A673 (cell line): ENCODE measurements around the gene LRRN1. TPM values are rescaled to one million over a fixed set of nuclear protein-coding genes. Genes with fewer than 3 reads are reported as not detected.

Experiments
- Bru-seq: library from RNA; stranded (reverse); fragments of 400-500 nt; gene quantifications from one replicate; lab custom pipeline; 2021; lab: Mats Ljungman, UMichigan
- BruChase-seq, 2 experiments: library from RNA; stranded (reverse); fragments of 400-500 nt; gene quantifications; one replicate each; lab custom pipeline; 2021; lab: Mats Ljungman, UMichigan
- BruUV-seq: library from RNA; stranded (reverse); fragments of 400-500 nt; replicated peaks from 2 replicates; lab custom pipeline; 2021; lab: Mats Ljungman, UMichigan
- CTCF ChIA-PET: fragments of 300-600 bp; sonication (Branson Sonifier 250); formaldehyde crosslinking; loops from one replicate; lab custom pipeline; 2022; ENCODE audit warnings: antibody characterized with exemption; lab: Charles Lee
- POLR2A ChIA-PET: fragments of 300-600 bp; sonication (Branson Sonifier 250); formaldehyde crosslinking; loops from one replicate; lab custom pipeline; 2022; ENCODE audit warnings: antibody characterized with exemption; ENCODE audit not compliant: low non-redundant PET; lab: Charles Lee
- DNase-seq: peaks from one replicate; pipeline ENCODE4 v3.0.0-alpha.2; 2015; ENCODE audit warnings: low spot score
- H3K27ac ChIP-seq: fragments of 200-600 bp; sonication (generic); 2 replicates; pipeline ENCODE4 v1.5.1; 2016; ENCODE audit warnings: mixed run types, low read depth, mild to moderate bottlenecking, mixed read lengths, antibody characterized with exemption, low read length; ENCODE audit not compliant: poor library complexity, severe bottlenecking
- H3K27me3 ChIP-seq: fragments of 200-600 bp; sonication (generic); replicated peaks from 2 replicates; pipeline ENCODE4 v1.6.1; 2017; ENCODE audit warnings: mixed run types, low read depth, mild to moderate bottlenecking, mixed read lengths, antibody characterized with exemption, low read length; ENCODE audit not compliant: insufficient read depth, poor library complexity
- H3K36me3 ChIP-seq: fragments of 200-600 bp; sonication (generic); 2 replicates; pipeline ENCODE4 v1.6.1; 2016; ENCODE audit warnings: mixed run types, mild to moderate bottlenecking, mixed read lengths, antibody characterized with exemption, low read length; ENCODE audit not compliant: insufficient read depth, poor library complexity, severe bottlenecking
- H3K4me1 ChIP-seq: fragments of 200-600 bp; sonication (generic); 2 replicates; pipeline ENCODE4 v1.6.1; 2017; ENCODE audit warnings: mixed run types, mild to moderate bottlenecking, mixed read lengths, antibody characterized with exemption, low read length; ENCODE audit not compliant: insufficient read depth, poor library complexity, severe bottlenecking
- H3K4me3 ChIP-seq: fragments of 200-600 bp; sonication (generic); 2 replicates; pipeline ENCODE4 v1.5.1; 2016; ENCODE audit warnings: low read depth, mixed run types, mild to moderate bottlenecking, mixed read lengths, low read length; ENCODE audit not compliant: poor library complexity, severe bottlenecking
- H3K9me3 ChIP-seq: fragments of 200-600 bp; sonication (generic); 2 replicates; pipeline ENCODE4 v1.6.1; 2016; ENCODE audit warnings: mixed run types, low read depth, mild to moderate bottlenecking, mixed read lengths, antibody characterized with exemption, low read length; ENCODE audit not compliant: poor library complexity, severe bottlenecking
- EZH2 ChIP-seq: fragments of 200-600 bp; sonication (generic); IDR thresholded peaks from 2 replicates; pipeline ENCODE4 v1.6.1; 2017; ENCODE audit warnings: borderline replicate concordance, low read depth, mild to moderate bottlenecking, mixed read lengths, antibody characterized with exemption, low read length; ENCODE audit not compliant: poor library complexity, severe bottlenecking
- intact Hi-C: fragments of 100-400 bp; cut with micrococcal nuclease; formaldehyde crosslinking; loops from one replicate; pipeline ENCODE4 v1.10.0; 2022; ENCODE audit not compliant: unreplicated experiment
- long read RNA-seq: library from polyadenylated mRNA; stranded (forward); transcript quantifications from one replicate; pipeline ENCODE4 v2.0.0, GENCODE V29; 2022
- total RNA-seq: library from RNA; stranded (reverse); gene quantifications from 2 replicates; pipeline ENCODE4 v1.2.3, GENCODE V29; 2021
- TF ChIP-seq, protein P1 (sequence below): fragments of 300-800, 200-600 bp; sonication (generic); conservative IDR thresholded peaks from 2 replicates; pipeline ENCODE4 v1.5.1; 2017; ENCODE audit warnings: low read depth, mild to moderate bottlenecking, antibody characterized with exemption, low read length, moderate library complexity, mixed read lengths

LRRN1 gene
- total RNA-seq (not detected in 2 replicates), Bru-seq, nascent RNA (not detected), BruChase-seq, experiment 1, labeled RNA remaining after a 2-hour chase (not detected), BruChase-seq, experiment 2, labeled RNA remaining after a 6-hour chase (not detected)
- long read RNA-seq, partial matches to known transcripts = 0 of 1 reads
- long read RNA-seq, other reads (novel, unspliced or antisense) = 1 of 1 reads

DNA sequence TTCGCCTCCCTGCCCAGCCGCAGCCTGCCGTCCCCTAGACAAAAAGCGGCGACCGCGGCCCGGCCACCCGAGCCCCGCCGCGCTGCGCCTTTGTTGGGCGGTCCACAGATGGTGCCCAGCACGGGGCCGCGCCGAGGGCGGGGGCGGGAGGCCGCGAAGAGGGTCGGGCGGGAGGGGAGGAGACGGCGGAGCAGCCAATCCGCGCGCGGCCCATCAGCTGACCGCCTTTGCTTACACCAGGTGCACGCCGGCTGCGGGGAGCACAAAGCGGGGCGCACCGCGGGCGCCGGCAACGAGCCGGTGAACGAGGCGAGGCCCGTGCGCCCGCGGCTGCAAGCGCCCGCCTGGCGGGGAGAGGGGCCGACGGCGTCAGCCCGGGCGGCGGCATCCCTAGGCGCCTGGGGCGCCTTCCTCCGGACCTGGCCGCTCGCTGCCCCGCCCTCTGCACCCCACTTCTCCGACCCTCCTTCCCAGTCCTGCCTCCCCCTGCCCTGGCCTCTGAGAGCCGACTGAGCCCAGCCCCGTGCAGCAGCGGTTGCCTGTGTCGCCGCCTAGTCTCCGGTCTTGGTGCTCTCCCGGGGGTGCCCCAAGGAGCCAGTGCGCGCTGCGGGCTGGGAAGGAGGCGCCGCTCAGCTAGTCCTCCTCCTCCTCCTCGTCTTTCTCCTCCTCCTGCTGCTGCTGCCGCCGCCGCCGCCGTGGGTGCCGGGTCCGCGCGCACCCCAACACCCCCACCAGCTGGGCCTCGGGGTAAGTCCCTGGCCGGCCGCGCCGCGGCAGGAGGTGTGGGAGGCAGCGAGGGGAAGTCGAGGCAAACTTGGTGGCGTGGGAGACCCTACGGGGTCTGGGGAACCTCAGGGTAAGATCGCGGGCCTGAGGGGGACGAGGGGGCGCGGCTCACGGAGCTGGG, at the start of gene LRRN1:
Gene LRRN1, plus strand, starts transcription at position 259 of the 907 bp plus-strand sequence. CDS start 45,211 bp downstream, outside the sequence.
- POLR2A ChIA-PET = no interaction called here
- no peak within 1 kb of the TSS for H3K27ac ChIP-seq
- no peak within 1 kb of the TSS for H3K4me3 ChIP-seq
- intact Hi-C loops = no loop called here
- no peaks in the 10 kb centered on the region for H3K9me3 ChIP-seq
- H3K27me3 ChIP-seq = peaks cover 69% of the 10 kb centered on the region
- TF ChIP-seq, protein P1, sequence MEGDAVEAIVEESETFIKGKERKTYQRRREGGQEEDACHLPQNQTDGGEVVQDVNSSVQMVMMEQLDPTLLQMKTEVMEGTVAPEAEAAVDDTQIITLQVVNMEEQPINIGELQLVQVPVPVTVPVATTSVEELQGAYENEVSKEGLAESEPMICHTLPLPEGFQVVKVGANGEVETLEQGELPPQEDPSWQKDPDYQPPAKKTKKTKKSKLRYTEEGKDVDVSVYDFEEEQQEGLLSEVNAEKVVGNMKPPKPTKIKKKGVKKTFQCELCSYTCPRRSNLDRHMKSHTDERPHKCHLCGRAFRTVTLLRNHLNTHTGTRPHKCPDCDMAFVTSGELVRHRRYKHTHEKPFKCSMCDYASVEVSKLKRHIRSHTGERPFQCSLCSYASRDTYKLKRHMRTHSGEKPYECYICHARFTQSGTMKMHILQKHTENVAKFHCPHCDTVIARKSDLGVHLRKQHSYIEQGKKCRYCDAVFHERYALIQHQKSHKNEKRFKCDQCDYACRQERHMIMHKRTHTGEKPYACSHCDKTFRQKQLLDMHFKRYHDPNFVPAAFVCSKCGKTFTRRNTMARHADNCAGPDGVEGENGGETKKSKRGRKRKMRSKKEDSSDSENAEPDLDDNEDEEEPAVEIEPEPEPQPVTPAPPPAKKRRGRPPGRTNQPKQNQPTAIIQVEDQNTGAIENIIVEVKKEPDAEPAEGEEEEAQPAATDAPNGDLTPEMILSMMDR = no peak
- TF ChIP-seq EZH2 = peak; percentile 52
- DNase-seq = no peak
- BruUV-seq = no TSS peak
- H3K36me3 ChIP-seq = no peaks in the 10 kb centered on the region
- CTCF ChIA-PET = no interaction called here
- H3K4me1 ChIP-seq = no peaks in the 10 kb centered on the region

DNA sequence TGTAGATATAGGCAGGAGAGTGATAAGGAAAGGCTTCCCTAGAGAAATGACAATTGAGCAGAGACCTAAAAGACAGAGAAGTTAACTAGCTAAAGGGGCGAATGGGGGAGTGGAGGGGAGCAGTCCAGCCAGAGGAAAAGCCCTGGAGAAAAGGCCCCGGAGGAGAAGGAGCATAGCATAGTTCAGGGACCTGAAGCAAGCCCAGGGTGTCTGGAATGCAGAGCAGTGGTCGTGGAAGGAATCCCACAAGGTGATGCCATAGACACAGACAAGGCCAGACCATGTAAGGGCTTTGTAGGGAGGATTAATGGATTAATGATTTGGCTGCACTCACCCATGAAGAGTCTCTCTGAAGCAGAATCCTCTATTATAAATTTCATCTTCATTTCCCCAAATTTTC, 45.8 kb upstream of the LRRN1 start:
- Histone ChIP-seq H3K9me3 (peaks cover 5% of the 10 kb centered on the region), H3K36me3 (no peaks in the 10 kb centered on the region), H3K27me3 (no peaks in the 10 kb centered on the region), H3K4me3 (no peak overlapping the region), H3K27ac (no peak overlapping the region), H3K4me1 (no peaks in the 10 kb centered on the region)
- TF ChIP-seq, protein P1 = no peak
- no peak for TF ChIP-seq EZH2
- intact Hi-C loops = no loop called here
- CTCF ChIA-PET = no interaction called here
- no TSS peak for BruUV-seq
- POLR2A ChIA-PET = no interaction called here
- DNase-seq = no peak

DNA sequence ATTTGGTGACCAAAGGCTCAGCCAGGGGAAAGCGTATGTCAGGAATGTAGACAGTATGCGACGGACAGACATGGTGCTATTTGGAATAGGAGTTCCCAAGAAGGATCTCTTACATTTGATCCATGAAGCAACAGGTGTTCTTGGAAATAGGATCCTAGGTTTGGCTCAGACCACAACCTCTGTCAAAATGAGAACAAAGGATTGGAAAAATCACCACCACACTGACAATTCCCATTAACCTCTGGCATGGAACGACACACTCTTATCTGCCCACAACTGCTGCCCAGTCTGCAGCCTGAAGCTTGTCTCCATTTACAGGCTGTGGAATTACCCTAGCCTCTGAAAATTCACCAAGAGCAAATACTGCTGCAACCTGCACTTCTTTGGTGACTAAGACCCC, 33.6 kb upstream of the LRRN1 start:
- intact Hi-C loops = no loop called here
- Histone ChIP-seq H3K4me3 (no peak overlapping the region), H3K27me3 (no peaks in the 10 kb centered on the region), H3K27ac (no peak overlapping the region), H3K36me3 (no peaks in the 10 kb centered on the region), H3K4me1 (no peaks in the 10 kb centered on the region), H3K9me3 (peaks cover 11% of the 10 kb centered on the region)
- DNase-seq = no peak
- TF ChIP-seq, protein P1 = no peak
- no peak for TF ChIP-seq EZH2
- BruUV-seq = no TSS peak
- ChIA-PET CTCF (no interaction called here), POLR2A (no interaction called here)
